GM10266 (cell line): ENCODE results near the gene PSMD8.
"Not testable (repeated sequence)": the region's sequence is repeated elsewhere in the genome, so short reads cannot be mapped to it uniquely, and the experiment has no call there.

Experiments used
- DNase-seq: peaks from one replicate; pipeline ENCODE4 v3.0.0; 2012; ENCODE audit errors: extremely low spot score
- CTCF ChIP-seq: IDR thresholded peaks from 2 replicates; pipeline ENCODE4 v1.5.1; 2012; ENCODE audit warnings: mild to moderate bottlenecking, low read depth; ENCODE audit not compliant: control insufficient read depth, insufficient read depth; ENCODE audit errors: missing control alignments

The PSMD8 gene

DNA sequence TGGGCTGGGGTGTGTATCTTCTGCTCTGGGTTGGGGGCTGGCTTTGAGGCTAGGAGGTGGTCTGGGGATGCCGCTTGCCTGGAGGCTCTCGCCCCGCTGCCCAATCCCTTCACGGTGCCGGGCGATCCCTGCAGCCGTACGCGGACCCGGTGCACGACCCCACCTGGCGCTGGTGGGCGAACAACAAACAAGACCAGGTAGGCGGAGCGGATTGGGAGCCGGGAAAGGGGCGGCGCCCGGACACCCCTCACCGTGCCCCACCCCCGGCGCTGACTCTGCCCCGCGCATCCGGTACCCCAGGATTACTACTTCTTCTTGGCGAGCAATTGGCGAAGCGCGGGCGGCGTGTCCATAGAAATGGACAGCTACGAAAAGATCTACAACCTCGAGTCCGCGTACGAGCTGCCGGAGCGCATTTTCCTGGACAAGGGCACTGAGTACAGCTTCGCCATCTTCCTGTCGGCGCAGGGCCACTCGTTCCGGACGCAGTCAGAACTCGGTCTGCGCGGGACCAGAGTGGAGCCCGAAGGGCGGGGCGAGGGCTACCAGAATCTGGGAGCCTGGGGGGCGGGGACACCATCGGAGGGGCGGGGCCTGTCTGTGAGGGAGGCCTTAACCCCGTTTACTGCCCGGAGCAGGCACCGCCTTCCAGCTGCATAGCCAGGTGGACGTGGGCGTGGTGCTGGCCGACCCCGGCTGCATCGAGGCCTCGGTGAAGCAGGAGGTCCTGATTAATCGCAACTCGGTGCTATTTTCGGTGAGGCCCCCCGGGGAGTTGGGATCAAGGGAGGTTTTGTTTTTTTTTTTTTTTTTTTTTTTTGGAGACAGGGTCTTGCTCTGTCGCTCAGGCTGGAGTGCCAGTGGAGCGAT, 12.1 kb upstream of the PSMD8 start:
- peak; percentile 80 for DNase-seq

GRCh38 chr19:38362946-38363688, 11.3 kb upstream of the PSMD8 start:
- not testable (repeated sequence) for DNase-seq

More for the DNA sequence above, 12.1 kb upstream of the PSMD8 start:
- TF ChIP-seq CTCF, result no peak

DNA sequence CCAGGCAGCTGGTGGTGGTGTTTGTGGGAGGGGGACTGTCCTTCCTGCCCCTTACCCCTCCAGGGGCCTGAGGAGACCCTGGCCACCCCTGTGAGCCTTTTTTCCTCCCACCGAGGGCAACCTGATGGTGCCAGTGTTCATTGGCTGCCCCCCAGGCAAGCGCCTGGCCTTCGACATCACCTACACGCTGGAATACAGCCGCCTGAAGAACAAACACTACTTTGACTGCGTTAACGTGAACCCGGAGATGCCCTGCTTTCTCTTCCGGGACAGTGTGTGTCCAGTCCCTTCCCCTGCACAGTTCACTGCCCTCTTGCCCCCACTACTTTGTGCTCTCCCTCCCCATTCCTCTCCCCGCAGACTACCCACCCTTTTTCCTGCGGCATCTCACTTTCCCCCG, 7.3 kb upstream of the PSMD8 start:
- no peak for TF ChIP-seq CTCF
- DNase-seq, result no peak

DNA sequence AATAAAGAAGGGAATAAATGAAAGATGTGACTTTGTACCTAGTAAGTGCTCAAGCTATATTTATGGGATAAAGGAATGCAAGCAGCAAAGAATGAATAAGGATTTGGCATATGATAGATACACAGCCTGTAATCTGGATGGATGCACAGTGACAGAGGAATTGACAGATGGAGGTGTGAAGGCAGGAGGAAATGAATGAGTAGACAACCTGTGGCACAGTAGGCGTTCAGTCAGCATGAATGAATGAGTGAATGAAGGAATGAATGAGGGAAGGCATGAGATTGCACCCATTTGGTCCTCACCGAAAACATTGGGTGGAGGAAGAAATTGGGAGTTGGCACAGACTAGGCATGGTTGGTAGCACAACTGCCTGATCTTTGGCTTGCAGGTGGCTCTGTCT, 4.8 kb upstream of the PSMD8 start:
- TF ChIP-seq CTCF, result no peak
- DNase-seq, result no peak

GRCh38 chr19:38370299-38370698, 4.1 kb upstream of the PSMD8 start:
- TF ChIP-seq CTCF, result no peak
- DNase-seq, result no peak

GRCh38 chr19:38371081-38371480, 3.3 kb upstream of the PSMD8 start:
- DNase-seq, result no peak
- TF ChIP-seq CTCF, result no peak

DNA sequence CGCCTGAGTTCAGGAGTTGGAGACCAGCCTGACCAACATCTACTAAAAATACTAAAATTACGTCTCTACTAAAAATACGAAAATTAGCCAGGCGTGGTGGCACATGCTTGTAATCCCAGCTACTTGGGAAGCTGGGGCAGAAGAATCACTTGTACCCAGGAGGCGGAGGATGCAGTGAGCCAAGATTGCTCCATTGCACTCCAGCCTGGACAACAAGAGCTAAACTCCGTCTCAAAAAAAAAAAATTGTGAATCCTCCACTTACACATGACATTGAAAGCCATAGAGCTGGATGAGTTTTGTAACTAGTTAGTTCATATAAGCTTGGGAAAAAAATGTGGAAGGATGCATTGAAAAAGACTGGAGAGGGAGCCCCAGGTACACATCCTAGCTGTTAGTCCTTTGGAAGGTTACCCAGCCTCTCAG, 452 bp upstream of the PSMD8 start:
- TF ChIP-seq CTCF, result no peak
- no peak for DNase-seq
